A549 (cell line): ENCODE results near the gene RD3L.

Experiments used
- EP300 ChIP-seq, 2 experiments: fragments of >200 bp; sonication (Bioruptor Twin); formaldehyde crosslinking; IDR thresholded peaks; 2 replicates in 1 of 2; 3 replicates in 1 of 2; pipeline ENCODE4 v1.6.1; 2016 to 2017
- RAD21 ChIP-seq, 2 experiments: fragments of >200 bp in 1 of 2; sonication (Bioruptor Twin) in 1 of 2; formaldehyde crosslinking in 1 of 2; IDR thresholded peaks in 1 of 2; conservative IDR thresholded peaks in 1 of 2; 2 replicates in 1 of 2; 3 replicates in 1 of 2; pipeline ENCODE4 v1.6.1; 2012 to 2018; ENCODE audit warnings: inconsistent platforms in 1 of 2
- RFX5 ChIP-seq: fragments of 450-650 bp; IDR thresholded peaks from 2 replicates; pipeline ENCODE4 v1.7.1; 2014; ENCODE audit warnings: antibody characterized with exemption, mild to moderate bottlenecking, moderate library complexity

DNA sequence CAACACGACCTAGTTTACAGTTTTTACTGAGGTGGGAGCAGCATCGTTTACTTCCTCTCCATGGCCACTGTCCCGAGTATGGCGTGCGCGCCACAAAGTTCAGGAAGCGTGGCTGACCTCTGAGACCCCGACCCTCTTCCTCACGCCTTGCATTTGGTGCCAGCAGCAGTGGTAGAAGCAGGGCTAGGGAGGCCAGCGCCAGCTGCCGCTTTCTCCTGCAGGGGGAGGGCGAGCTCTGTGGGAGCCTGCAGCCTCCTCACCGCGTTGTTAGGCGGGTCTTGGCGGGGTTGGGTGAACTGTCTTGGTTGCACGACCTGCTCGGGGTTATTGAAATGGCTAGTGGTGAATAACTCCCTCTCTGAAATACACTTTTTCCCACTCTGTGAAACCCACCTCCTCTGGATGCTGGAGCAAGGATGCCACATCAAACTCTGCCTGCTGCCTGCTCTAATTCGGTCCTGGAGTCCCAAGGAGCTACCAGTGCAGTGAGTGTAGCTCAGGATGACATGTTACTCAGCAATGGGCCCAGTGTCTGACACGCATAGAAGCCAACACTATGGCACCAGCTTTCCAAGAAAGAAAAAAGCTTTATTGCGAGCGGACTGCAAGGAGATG, 36.4 kb downstream of the RD3L start:
- TF ChIP-seq RAD21 (conservative IDR thresholded peaks at IDR 0.05 in 1 of 2, IDR thresholded peaks at IDR 0.05 in 1 of 2), result 0 out of 5 replicates have a peak, but pooled peaks of 1 of the 2 experiments have one; percentile 23
- TF ChIP-seq EP300 (IDR thresholded peaks at IDR 0.05), result no peak
- no peak for TF ChIP-seq RFX5
